ENCODE measurements around the gene MESP1. TPM values are rescaled to one million over a fixed set of nuclear protein-coding genes. Genes with fewer than 3 reads are reported as not detected.
A peak's percentile ranks its signal among the peaks of the same experiment; 100 is the strongest.

The MESP1 gene
- total RNA-seq, 1 experiment from 2014 or later = 1.5 TPM

DNA sequence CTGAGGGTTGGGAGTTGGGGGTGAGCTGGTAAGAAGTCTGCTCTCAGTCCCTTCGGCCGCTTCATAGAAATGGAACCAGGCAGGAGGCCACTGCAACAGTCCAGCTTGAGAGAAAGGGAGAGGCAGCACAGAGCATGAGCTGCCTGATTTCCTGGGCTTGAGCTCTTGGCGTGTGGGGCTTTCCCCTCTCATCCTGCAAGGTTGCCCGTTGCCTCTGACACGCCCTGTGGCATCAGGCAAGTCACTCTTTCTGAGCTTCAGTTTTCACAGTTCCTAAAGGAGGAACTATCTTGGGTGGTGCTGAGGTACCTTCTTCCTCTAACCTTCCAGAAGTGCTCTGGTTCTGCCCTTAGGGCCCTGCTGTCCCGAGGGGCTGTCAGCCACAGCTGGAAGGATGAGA lies 30.0 kb upstream of the MESP1 start:
- DNase-seq (ENCODE audit: low read depth) = peak; percentile 65

DNA sequence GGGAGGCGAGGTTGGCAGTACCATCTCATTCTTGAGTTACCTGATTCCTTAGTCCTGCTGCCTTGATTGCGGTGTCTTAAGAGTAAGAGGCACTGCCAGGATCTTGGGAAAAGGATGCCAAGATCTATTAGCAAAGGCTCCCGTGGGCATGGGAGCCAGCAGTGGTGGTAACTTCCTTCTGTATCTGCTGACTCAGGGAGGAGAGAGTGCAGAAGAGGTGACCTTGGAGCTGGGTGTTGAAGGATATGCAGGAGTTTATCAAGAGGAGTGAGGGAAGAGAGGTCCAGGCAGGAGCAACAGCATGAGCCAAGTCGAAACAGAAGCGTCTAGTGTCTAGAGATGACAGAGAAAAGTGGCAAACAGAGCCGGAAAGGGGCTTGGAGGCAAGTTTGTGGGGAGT lies 29.6 kb upstream of the MESP1 start:
- no peak for DNase-seq (ENCODE audit: low read depth)

DNA sequence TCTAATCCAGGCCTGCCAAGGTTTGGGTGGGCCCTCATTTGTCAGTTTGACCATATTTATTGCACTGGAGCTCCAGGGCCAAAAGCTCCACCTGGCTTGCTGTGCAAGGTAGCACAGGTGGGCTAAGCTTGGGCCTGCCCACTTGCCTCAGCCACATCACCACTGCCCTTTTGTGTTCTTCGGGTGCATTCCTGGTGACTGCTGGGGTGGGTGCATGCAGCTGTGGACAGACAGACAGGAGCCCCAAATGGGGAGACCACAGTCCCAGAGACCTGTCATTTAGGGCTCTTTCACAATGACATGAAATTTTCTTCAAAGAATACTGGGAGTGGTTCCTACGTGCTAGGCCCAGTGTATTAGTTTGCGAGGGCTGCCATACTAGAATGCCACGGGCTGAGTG lies 27.8 kb upstream of the MESP1 start:
- no peak for DNase-seq (ENCODE audit: low read depth)

- no peak for DNase-seq (ENCODE audit: low read depth)
These were observed 26.8 kb upstream of the MESP1 start for GRCh38 chr15:89777782-89778380.

DNA sequence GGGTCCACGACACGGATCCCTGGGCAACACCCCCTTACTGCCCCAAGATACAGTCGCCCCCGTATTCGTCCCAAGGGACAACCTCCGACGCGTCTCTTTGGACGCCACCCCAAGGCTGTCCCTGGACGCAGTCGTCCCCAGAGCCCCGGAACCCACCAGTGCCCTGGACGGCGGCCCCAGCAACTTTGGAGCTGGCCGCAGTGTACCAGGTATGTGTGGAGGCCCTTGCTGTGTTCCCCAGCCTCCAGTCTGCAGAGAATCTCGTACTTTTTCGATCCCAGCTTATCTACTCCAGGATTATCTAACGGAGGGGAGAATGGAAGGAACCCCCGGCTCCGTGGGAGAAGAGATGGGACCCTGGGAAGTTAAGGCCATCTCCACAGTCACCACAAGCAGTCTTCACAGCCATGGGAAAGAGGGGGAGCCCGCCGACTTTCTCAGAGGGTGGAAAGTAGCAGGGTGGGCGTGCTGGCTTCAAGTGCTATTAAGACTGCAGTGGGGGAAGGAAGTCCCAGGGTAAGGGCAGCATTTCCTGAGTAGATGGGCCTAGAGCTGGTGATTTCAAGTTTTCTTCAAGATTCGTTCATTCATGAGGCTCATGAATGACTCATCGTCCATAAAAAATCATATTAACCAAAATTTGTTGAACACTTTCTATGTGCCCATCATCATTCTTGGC lies 26.2 kb upstream of the MESP1 start:
- no peak for DNase-seq (ENCODE audit: low read depth)

DNA sequence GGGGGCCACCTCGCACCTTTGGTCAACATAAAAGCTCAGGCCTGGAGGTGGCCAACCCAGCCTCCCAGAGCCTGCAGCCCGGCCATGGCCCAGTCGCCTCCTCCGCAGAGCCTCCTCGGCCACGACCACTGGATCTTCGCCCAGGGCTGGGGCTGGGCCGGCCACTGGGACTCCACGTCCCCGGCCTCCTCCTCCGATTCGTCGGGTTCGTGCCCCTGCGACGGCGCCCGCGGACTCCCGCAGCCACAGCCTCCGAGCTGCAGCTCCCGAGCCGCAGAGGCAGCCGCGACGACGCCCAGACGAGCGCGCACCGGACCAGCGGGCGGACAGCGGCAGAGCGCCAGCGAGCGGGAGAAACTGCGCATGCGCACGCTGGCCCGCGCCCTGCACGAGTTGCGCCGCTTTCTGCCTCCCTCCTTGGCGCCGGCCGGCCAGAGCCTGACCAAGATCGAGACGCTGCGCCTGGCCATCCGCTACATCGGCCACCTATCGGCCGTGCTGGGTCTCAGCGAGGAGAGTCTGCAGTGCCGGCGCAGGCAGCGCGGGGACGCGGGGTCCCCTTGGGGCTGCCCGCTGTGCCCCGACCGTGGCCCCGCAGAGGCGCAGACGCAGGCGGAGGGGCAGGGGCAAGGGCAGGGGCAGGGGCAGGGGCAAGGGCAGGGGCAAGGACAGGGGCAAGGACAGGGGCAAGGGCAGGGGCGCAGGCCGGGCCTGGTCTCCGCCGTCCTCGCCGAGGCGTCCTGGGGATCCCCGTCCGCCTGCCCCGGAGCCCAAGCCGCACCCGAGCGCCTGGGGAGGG lies 25.4 kb upstream of the MESP1 start, which contains the start of gene MESP2:
TSS of gene MESP2 (plus strand) at position 59 of the 799 bp plus-strand sequence. CDS start at position 85, 26 bp downstream.
- peak; percentile 76 for DNase-seq (ENCODE audit: low read depth)

DNA sequence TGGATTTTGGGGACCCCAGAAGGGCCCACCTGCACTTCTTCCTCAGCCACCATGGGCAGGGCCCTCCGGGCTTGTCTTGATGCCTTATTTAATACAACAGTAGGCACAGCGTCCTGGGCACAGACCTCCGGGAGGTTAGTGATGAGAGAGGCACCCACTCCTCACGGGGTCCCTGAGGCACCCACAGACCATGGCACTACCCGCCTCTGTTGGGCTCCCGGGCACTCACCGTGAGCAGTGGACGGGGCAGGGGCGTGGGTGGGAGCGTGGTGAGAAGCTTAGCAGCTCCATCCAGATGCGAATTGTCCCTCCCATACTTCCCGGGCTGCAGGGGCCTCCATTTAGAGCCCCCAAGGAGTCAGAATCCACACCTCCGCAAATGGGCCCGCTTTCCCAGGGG lies 24.8 kb upstream of the MESP1 start:
- no peak for DNase-seq (ENCODE audit: low read depth)

DNA sequence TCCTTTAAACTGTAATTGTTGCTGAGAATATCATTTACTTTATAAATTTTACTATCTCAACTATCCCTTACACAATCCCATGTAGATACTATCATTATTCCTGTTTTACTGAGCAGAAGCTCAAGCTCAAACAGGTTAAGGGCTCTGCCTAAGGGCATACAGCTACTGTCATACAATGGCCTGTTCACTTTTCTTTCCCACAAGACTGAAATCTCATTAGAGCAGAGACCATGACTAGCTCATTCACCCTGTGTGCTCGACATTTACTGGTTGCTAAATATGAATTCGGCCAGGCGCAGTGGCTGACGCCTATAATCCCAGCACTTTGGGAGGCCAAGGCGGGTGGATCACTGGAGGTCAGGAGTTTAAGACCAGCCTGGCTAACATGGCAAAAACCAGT lies 23.4 kb upstream of the MESP1 start:
- DNase-seq (ENCODE audit: low read depth) = no peak

GRCh38 chr15:89772932-89773583 lies 22.0 kb upstream of the MESP1 start:
- DNase-seq (ENCODE audit: low read depth) = no peak

DNA sequence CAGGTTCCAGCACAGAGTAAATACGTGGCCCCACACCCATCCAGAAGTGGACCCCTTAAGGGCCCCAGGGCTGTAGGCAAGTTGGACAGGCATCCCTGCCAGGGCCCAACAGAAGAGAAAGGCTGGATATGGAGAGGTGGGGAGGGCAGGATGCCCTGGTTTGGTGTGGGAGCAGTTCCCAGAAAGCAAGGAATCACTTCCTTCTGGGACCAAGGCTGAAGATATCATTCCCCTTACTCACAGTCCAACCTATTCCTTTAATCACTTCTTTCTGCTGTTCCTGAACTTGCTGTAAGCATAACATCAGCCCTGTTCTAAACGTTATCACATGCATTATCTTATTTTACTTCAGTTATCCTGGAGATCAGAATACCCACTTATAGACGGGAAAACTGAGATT lies 19.0 kb upstream of the MESP1 start:
- no peak for DNase-seq (ENCODE audit: low read depth)

GRCh38 chr15:89769366-89769765 lies 18.3 kb upstream of the MESP1 start:
- DNase-seq (ENCODE audit: low read depth) = no peak

DNA sequence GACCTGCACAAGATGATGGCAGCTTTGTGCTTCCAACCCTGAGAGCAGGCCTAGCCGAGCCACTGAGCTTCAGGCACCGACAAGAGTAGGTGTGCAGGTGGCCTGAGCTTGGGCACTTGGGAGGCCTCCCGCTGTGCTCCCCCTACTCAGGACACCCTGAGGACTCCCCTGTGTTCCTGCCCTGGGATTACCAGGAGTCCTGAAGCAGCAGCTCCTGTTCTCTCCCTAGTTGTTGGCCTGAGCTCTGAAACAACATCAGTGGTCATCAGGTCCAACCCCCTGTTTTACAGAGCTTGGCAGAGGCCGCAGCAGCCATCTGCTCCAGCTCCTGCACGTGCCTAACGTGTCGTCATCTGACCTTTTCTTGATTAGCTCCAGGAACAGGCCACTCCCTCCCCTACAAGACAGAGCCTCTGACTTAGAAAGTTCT lies 17.0 kb upstream of the MESP1 start:
- no peak for DNase-seq (ENCODE audit: low read depth)

- no peak for DNase-seq (ENCODE audit: low read depth)
These were observed 16.4 kb upstream of the MESP1 start for GRCh38 chr15:89767411-89767915.

GRCh38 chr15:89766357-89767311 lies 15.6 kb upstream of the MESP1 start:
- DNase-seq (ENCODE audit: low read depth) = no peak

GRCh38 chr15:89765694-89766093 lies 14.6 kb upstream of the MESP1 start:
- no peak for DNase-seq (ENCODE audit: low read depth)

DNA sequence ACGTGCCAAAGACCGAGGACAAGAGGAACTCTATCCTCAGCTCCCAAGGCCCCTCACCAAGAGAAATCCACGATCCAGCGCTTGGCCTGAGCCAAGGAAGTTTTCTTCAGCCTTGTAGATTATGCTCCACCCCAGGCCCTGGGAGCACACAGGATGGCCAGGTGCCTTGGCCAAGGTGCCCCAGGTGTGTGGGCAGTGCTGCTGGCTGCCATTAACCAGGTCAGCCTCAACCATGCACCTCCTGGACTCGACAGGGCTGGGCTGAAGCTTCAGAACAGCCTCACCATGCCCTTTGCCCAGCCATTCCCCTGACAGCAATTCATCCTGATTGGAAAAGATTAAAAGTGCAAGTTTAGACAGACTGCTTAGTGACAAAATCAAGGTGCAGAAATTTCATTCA lies 10.9 kb upstream of the MESP1 start:
- DNase-seq (ENCODE audit: low read depth) = no peak

DNA sequence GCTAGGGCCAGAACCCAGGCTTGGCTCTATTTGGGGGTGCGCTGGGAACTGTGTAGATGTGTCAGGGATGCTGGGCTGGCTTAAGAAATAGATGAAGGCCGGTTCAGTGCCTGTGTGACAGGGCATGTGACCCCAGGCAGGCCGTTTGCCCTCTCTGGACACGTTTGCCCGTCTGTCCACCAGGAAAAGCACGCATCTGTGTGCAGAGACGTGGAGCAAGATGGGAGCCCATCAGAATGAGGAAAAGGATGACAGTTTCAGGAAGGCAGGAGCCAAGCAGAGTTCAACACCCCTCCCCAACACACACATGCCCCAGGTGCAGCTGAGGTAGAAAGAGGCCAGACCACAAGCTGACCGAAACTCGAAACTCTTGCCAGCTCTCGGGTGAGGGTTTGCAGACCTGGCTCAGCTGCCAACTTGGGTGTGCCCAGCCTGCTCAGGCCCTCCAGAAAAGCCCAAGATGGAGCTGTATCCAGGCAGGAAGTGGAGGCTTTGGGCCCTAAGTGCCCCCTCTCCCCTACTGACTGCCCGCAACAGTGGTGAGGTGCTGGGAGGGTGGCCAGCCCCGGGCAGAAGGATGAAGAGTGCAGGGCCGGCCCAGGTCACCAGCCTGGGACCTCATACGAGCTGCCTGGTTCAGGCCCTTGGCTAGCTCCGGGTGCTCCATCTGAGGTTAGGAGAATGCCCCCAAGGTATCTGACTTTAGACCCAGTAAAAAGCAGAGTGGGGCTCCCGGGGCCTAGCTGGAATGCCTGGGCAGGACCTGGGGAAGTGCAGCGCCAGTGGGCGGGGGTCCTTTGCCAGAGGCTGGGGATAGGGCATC lies 10.2 kb upstream of the MESP1 start:
- DNase-seq (ENCODE audit: low read depth) = no peak

DNA sequence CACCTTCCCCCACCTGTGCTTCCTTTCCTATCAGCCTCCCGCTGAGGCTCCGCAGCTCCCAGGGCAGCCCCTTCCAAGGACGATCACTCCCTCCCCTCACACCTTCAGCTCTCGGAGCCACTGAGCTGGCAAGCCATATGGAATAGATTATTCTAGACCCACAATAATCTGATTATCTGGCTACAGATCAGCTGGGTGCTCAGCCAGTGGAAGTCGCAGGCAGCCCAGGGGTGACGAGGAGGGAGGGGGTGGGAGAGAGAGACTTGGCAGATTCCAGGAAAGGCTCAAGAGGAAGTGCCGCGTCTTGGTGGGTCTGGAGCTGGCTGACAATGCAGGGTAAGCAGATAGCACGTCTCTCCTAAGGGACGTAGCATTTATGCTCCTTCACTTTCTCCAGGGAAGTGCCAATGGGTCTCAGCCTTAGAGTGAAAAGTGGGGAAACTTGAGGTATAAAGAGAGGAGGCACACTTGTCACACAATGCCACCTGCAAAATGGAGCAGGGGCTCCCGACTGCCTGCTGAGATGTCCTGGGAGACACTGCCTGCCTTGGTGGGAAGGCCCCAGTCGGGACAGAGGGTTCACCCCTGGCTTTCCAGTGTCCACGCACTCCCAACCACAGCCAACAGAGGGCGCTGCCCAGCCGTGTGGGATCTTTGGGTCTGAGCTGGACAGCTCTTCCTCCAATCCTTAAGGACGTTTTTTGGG lies 9.4 kb upstream of the MESP1 start:
- DNase-seq (ENCODE audit: low read depth) = peak; percentile 81

- no peak for DNase-seq (ENCODE audit: low read depth)
These were observed 8.8 kb upstream of the MESP1 start for GRCh38 chr15:89759835-89760234.

Measured in Daoy (cell line).